ENCODE data around the gene CAMK2A.

Gene CAMK2A

DNA sequence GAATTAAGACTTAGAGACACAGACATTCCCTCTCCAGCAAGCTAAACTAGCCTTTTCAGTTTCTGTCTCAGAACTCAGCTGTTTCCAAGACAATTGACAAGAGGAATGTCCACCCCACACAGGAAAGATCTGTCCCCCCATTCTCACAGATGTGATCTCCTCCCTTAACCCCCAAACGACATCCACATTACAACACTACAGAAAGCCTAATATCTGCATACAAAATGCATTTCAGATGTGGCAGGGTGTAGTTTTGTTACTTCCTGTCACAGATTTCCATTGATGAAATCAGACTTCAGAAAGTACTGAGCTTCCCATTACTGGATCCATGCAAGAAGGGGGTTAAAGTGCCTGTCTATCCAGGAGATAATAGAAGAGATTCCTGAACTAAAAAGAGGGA lies 16.0 kb upstream of the CAMK2A start:
- TF ChIP-seq SIN3A (IDR thresholded peaks at IDR 0.05; ENCODE audit: borderline replicate concordance, insufficient read depth, low read length), result no peak
- no peak for TF ChIP-seq REST (IDR thresholded peaks at IDR 0.05; ENCODE audit: insufficient read depth in 1 of 2, low read depth in 2 of 2, low read length in 2 of 2)
- TF ChIP-seq TAF1 (IDR thresholded peaks at IDR 0.05; ENCODE audit: borderline replicate concordance, insufficient read depth, low read length), result no peak
- TF ChIP-seq FOXP2 (optimal IDR thresholded peaks at IDR 0.05; ENCODE audit: borderline replicate concordance, extremely low read depth, extremely low read length, insufficient read depth), result no peak
- no peak for TF ChIP-seq POLR2AphosphoS5 (IDR thresholded peaks at IDR 0.05; ENCODE audit: low read depth, low read length)

DNA sequence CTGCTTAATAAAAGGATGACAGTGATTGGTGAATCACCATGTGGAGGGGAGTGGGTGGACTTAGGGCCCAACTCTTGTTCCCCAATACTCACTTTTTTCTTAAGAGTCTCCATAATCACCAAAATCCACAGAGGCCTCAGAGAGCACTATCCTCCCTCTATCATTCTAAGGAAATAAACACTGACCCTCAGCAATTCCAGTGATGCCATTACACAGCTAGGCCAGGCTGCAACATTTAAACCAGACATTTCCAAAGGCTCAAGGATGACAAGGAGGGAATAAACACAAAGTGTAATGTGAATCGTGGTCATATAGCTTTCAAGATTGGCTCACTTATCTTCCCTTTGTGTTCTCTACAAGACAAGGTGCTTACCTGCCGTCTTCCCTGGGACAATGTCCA lies 15.5 kb upstream of the CAMK2A start:
- no peak for TF ChIP-seq REST (IDR thresholded peaks at IDR 0.05; ENCODE audit: insufficient read depth in 1 of 2, low read depth in 2 of 2, low read length in 2 of 2)
- TF ChIP-seq FOXP2 (optimal IDR thresholded peaks at IDR 0.05; ENCODE audit: borderline replicate concordance, extremely low read depth, extremely low read length, insufficient read depth), result no peak
- TF ChIP-seq POLR2AphosphoS5 (IDR thresholded peaks at IDR 0.05; ENCODE audit: low read depth, low read length), result no peak

- no peak for TF ChIP-seq POLR2AphosphoS5 (IDR thresholded peaks at IDR 0.05; ENCODE audit: low read depth, low read length)
- TF ChIP-seq REST (IDR thresholded peaks at IDR 0.05; ENCODE audit: insufficient read depth in 1 of 2, low read depth in 2 of 2, low read length in 2 of 2), result no peak
- TF ChIP-seq FOXP2 (optimal IDR thresholded peaks at IDR 0.05; ENCODE audit: borderline replicate concordance, extremely low read depth, extremely low read length, insufficient read depth), result no peak
Measured at GRCh38 chr5:150304481-150305081, 15.0 kb upstream of the CAMK2A start.

- TF ChIP-seq POLR2AphosphoS5 (IDR thresholded peaks at IDR 0.05; ENCODE audit: low read depth, low read length), result no peak
Measured at GRCh38 chr5:150303660-150304386, 14.2 kb upstream of the CAMK2A start.

DNA sequence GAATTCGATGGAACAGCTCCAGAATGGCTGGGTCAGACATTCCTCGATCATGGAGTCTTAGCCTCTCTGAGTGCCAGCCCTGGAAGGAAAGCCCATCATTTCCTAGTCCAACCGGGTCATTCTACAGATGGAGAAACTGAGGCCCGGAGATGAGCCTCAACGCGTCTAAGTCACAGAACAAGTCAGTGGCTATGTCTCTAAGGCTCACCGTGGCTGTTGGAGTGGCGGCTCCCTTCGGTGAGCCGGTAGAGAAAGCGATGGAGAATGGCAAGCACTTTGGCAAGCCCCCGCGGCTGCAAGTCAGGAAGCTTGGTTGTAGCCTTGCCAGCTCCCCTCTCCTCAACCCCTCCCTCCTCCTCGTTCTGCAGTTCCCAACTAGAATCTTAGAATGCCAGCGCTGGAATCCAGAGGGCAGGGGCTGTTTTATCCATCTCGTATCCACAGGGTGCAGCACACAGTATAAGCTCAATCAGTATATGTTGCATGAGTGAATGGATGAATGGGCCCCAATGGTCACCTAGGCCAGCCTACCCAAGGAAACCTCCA lies 13.6 kb upstream of the CAMK2A start:
- no peak for TF ChIP-seq FOXP2 (optimal IDR thresholded peaks at IDR 0.05; ENCODE audit: borderline replicate concordance, extremely low read depth, extremely low read length, insufficient read depth)
- TF ChIP-seq SIN3A (IDR thresholded peaks at IDR 0.05; ENCODE audit: borderline replicate concordance, insufficient read depth, low read length), result no peak
- TF ChIP-seq POLR2AphosphoS5 (IDR thresholded peaks at IDR 0.05; ENCODE audit: low read depth, low read length), result no peak
- no peak for TF ChIP-seq REST (IDR thresholded peaks at IDR 0.05; ENCODE audit: insufficient read depth in 1 of 2, low read depth in 2 of 2, low read length in 2 of 2)
- no peak for TF ChIP-seq TAF1 (IDR thresholded peaks at IDR 0.05; ENCODE audit: borderline replicate concordance, insufficient read depth, low read length)

All from PFSK-1 (cell line).